ENCODE measurements around the gene DHCR7.

DNA sequence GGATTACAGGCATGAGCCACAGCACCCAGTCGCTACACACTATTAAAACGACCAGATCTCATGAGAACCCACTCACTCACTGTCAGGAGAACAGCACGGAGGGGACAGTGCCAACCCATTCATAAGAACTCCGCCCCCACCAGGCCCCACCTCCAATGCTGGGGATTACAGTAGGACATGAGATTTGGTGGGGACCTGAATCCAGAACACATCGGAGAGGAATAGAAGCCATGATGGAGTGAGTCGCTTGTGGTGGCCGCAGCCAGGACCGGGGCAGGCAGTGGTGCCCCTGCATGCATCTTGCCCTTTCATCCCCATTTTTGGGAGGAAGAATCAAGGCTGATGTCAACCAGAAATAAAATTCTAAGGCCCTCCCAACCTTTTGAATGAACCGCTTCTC is 13.5 kb upstream of the DHCR7 start:
- TF ChIP-seq EZH2 (IDR thresholded peaks at IDR 0.05; ENCODE audit: low read length, missing control alignments), result no peak
- TF ChIP-seq, protein P1, sequence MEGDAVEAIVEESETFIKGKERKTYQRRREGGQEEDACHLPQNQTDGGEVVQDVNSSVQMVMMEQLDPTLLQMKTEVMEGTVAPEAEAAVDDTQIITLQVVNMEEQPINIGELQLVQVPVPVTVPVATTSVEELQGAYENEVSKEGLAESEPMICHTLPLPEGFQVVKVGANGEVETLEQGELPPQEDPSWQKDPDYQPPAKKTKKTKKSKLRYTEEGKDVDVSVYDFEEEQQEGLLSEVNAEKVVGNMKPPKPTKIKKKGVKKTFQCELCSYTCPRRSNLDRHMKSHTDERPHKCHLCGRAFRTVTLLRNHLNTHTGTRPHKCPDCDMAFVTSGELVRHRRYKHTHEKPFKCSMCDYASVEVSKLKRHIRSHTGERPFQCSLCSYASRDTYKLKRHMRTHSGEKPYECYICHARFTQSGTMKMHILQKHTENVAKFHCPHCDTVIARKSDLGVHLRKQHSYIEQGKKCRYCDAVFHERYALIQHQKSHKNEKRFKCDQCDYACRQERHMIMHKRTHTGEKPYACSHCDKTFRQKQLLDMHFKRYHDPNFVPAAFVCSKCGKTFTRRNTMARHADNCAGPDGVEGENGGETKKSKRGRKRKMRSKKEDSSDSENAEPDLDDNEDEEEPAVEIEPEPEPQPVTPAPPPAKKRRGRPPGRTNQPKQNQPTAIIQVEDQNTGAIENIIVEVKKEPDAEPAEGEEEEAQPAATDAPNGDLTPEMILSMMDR (conservative IDR thresholded peaks at IDR 0.05 in 1 of 2, IDR thresholded peaks at IDR 0.05 in 1 of 2; ENCODE audit: low read depth in 1 of 2, low read length in 2 of 2), result no peak

Data from fibroblast of lung (primary cell).